Esophagus (tissue), 2 donors: ENCODE data around the gene CALML5. TPM values are rescaled to one million over a fixed set of nuclear protein-coding genes. Genes with fewer than 3 reads are reported as not detected.

Source experiments
- H3K27ac ChIP-seq, 2 donors: one replicate each; pipeline ENCODE4 v1.5.1; 2013; ENCODE audit warnings: low read depth in 2 of 2, mild to moderate bottlenecking in 2 of 2, inconsistent platforms in 1 of 2, low read length in 1 of 2, moderate library complexity in 1 of 2
- H3K27me3 ChIP-seq, 2 donors: one replicate each; pipeline ENCODE4 v1.6.1; 2013; ENCODE audit warnings: low read length in 2 of 2, control low read depth in 1 of 2, mild to moderate bottlenecking in 1 of 2; ENCODE audit not compliant: insufficient read depth in 2 of 2, control insufficient read depth in 1 of 2
- H3K36me3 ChIP-seq, 2 donors: one replicate each; pipeline ENCODE4 v1.6.1; 2013; ENCODE audit warnings: low read length in 1 of 2; ENCODE audit not compliant: control insufficient read depth in 2 of 2, insufficient read depth in 2 of 2
- H3K4me1 ChIP-seq, 2 donors: one replicate each; pipeline ENCODE4 v1.6.1; 2013; ENCODE audit warnings: low read length in 1 of 2; ENCODE audit not compliant: control insufficient read depth in 2 of 2, insufficient read depth in 2 of 2
- H3K4me3 ChIP-seq, 2 donors: one replicate each; pipeline ENCODE4 v1.5.1; 2013; ENCODE audit warnings: low read length in 2 of 2, mild to moderate bottlenecking in 2 of 2, low read depth in 1 of 2, moderate library complexity in 1 of 2
- H3K9me3 ChIP-seq, 2 donors: one replicate each; pipeline ENCODE4 v1.6.1; 2013; ENCODE audit warnings: mild to moderate bottlenecking in 2 of 2, low read depth in 1 of 2, low read length in 1 of 2, moderate library complexity in 1 of 2; ENCODE audit not compliant: control insufficient read depth in 2 of 2, insufficient read depth in 1 of 2
- WGBS, 2 donors: extraction: QIAGEN DNeasy Blood & Tissue Kit; methylation state at CpG; one replicate each; pipeline ENCODE4 v1.1.7; 2013; 5-methylcytosine and 5-hydroxymethylcytosine counted together
- polyA plus RNA-seq, 2 donors: library from polyadenylated mRNA; stranded (reverse); fragments of 200-250 nt; gene quantifications; one replicate each; pipeline ENCODE4 v1.2.3, GENCODE V29; 2013
- donor health status: healthy with polysubstance abuse.
- donor health status: Bipolar disorder and iron deficiency.

The CALML5 gene
- polyA plus RNA-seq, 2 donors: 75.9 to 185 TPM

- WGBS, 2 donors: 76 to 77% methylated on average over 16 of the region's 16 CpGs
- Histone ChIP-seq H3K36me3 (no peaks in the 10 kb centered on the region), H3K9me3 (no peaks in the 10 kb centered on the region), H3K27ac (peak overlapping the region in 1 of 2 donors; percentile 38), H3K4me3 (no peak overlapping the region), H3K4me1 (peaks cover 11 to 47% of the 10 kb centered on the region in 2 donors), H3K27me3 (no peaks in the 10 kb centered on the region)
Observed at GRCh38 chr10:5510281-5511072, 11.1 kb upstream of the CALML5 start.

GRCh38 chr10:5509691-5510090 is 10.3 kb upstream of the CALML5 start:
- H3K4me1 ChIP-seq: peaks cover 13 to 52% of the 10 kb centered on the region in 2 donors
- no peaks in the 10 kb centered on the region for H3K27me3 ChIP-seq
- no peaks in the 10 kb centered on the region for H3K9me3 ChIP-seq
- peak overlapping the region; percentile 78 to 87 for H3K27ac ChIP-seq
- no peaks in the 10 kb centered on the region for H3K36me3 ChIP-seq
- no peak overlapping the region for H3K4me3 ChIP-seq
- WGBS, 2 donors: 92 to 93% methylated on average over 11 of the region's 11 CpGs

DNA sequence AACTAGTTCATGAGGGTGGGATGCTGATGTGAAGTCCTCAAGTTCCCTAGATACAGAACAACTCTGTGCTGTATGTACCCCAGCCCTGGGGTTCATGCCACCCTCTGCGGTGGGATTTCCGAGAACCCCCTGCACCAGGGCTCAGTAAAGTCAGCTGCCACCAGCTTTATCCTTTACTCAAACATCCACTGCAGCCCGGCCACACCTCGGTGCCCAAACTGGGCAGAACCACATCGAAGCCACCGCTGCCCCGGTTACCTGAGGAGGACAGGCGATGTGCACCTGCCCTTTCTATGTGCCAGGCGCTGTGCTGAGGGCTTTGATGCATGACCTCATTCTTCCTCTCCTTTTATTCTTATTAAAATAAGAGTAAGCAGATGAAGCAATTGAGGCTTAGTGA is 9.9 kb upstream of the CALML5 start:
- H3K4me1 ChIP-seq: peaks cover 14 to 51% of the 10 kb centered on the region in 2 donors
- H3K36me3 ChIP-seq: no peaks in the 10 kb centered on the region
- peak overlapping the region; percentile 64 to 93 for H3K27ac ChIP-seq
- H3K9me3 ChIP-seq: no peaks in the 10 kb centered on the region
- no peaks in the 10 kb centered on the region for H3K27me3 ChIP-seq
- no peak overlapping the region for H3K4me3 ChIP-seq
- 71 to 84% methylated on average over 9 of the region's 9 CpGs for WGBS, 2 donors

DNA sequence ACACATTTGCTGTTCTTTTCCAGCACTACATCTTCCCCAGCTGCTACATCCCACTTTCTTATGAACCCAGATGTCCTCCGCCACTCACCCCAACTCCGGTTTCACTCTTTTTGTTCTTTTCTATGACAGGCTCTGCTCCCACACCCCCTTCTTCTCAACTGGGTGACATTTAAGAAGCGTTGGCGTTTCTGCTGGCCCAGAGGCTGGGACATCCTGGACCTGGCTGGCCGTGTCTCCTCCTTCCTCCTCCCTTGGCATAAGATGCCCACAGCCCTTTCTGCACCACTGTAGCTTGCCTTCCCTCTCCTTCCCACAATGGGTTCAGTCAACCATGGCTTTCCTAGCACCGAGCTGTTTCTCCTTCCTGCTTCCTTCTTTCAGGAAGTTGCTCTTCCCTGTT is 9.4 kb upstream of the CALML5 start:
- Histone ChIP-seq H3K4me3 (no peak overlapping the region), H3K27me3 (no peaks in the 10 kb centered on the region), H3K27ac (peak overlapping the region; percentile 64 to 93), H3K4me1 (peaks cover 14 to 53% of the 10 kb centered on the region in 2 donors), H3K36me3 (no peaks in the 10 kb centered on the region), H3K9me3 (no peaks in the 10 kb centered on the region)
- WGBS, 2 donors: 84 to 87% methylated on average over 6 of the region's 6 CpGs

DNA sequence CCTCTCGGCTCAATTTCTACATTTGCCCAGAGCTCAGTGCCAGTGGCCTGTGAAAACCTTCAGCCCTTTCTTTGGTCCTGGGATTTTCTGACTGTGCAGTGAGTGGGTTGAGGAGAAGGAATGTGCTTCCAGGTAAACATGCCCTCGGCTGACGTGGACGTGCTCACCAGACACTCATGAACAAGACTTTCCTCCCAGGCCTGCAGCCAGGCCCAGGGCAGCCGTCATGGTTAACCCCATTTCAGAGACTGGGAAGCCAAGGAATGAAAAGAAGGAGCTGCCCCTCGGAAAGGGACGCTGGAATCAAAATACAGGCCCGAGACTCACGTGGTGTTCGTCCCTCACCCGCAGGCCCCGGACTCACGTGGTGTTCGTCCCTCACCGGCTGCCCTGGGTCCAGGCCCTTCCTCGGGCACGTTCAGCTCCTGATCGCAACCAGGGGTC is 8.8 kb upstream of the CALML5 start:
- peaks cover 14 to 56% of the 10 kb centered on the region in 2 donors for H3K4me1 ChIP-seq

DNA sequence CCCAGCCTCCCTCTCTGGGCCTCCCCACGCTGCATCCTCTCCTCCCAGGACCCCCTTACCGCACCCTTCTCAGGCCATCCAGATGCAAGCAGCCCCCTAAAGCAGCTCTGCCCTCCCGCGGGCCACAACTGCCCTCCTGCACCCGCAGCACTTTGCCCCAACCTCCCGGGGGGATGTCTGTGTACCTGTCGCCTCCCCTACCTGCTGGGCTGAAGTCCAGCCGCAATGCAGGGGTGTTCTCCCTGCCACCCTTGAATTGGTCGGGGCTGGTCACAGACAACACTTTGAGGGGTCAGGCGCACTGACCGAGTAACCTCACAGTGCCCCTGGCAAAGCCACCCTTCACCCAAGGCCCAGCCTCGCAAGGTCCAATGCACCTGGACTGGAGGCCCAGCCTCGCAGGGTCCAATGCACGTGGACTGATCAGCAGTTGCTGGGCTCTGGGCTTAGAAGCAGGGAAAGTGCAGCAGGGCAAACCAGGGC is 8.3 kb upstream of the CALML5 start:
- Histone ChIP-seq H3K4me1 (peaks cover 18 to 55% of the 10 kb centered on the region in 2 donors), H3K27me3 (no peaks in the 10 kb centered on the region), H3K4me3 (no peak overlapping the region), H3K9me3 (no peaks in the 10 kb centered on the region), H3K27ac (peak overlapping the region; percentile 91 to 93), H3K36me3 (no peaks in the 10 kb centered on the region)
- 81 to 89% methylated on average over 14 of the region's 14 CpGs for WGBS, 2 donors

More for the DNA sequence above, 8.8 kb upstream of the CALML5 start:
- no peaks in the 10 kb centered on the region for H3K36me3 ChIP-seq
- no peaks in the 10 kb centered on the region for H3K27me3 ChIP-seq
- 85 to 86% methylated on average over 18 of the region's 18 CpGs for WGBS, 2 donors
- no peak overlapping the region for H3K4me3 ChIP-seq
- no peaks in the 10 kb centered on the region for H3K9me3 ChIP-seq
- H3K27ac ChIP-seq: peak overlapping the region; percentile 91 to 93

GRCh38 chr10:5506751-5507648 is 7.6 kb upstream of the CALML5 start:
- Histone ChIP-seq H3K27me3 (no peaks in the 10 kb centered on the region), H3K27ac (peak overlapping the region; percentile 91 to 93), H3K4me1 (peaks cover 18 to 62% of the 10 kb centered on the region in 2 donors), H3K4me3 (no peak overlapping the region), H3K36me3 (no peaks in the 10 kb centered on the region), H3K9me3 (no peaks in the 10 kb centered on the region)
- 58 to 65% methylated on average over 19 of the region's 19 CpGs for WGBS, 2 donors

GRCh38 chr10:5506246-5506645 is 6.9 kb upstream of the CALML5 start:
- no peaks in the 10 kb centered on the region for H3K36me3 ChIP-seq
- peaks cover 18 to 59% of the 10 kb centered on the region in 2 donors for H3K4me1 ChIP-seq
- WGBS, 2 donors: 26 to 44% methylated on average over 2 of the region's 2 CpGs
- H3K27me3 ChIP-seq: no peaks in the 10 kb centered on the region
- no peaks in the 10 kb centered on the region for H3K9me3 ChIP-seq
- H3K4me3 ChIP-seq: no peak overlapping the region
- peak overlapping the region; percentile 91 to 93 for H3K27ac ChIP-seq
